Ishikawa (cell line): ENCODE results near the gene TCF4.

Source experiments
- CEBPB ChIP-seq: IDR thresholded peaks from 2 replicates; pipeline ENCODE4 v1.6.1; 2012
- EP300 ChIP-seq: IDR thresholded peaks from 2 replicates; pipeline ENCODE4 v1.6.1; 2012; ENCODE audit warnings: borderline replicate concordance

- TF ChIP-seq EP300 (no peak), CEBPB (no peak)
Measured at GRCh38 chr18:55610506-55610905, 22.5 kb upstream of the TCF4 start.
